Adrenal gland (tissue), 12 donors: ENCODE measurements around the gene STAT3. TPM values are rescaled to one million over a fixed set of nuclear protein-coding genes. Genes with fewer than 3 reads are reported as not detected.
"Not testable (repeated sequence)": the region's sequence is repeated elsewhere in the genome, so short reads cannot be mapped to it uniquely, and the experiment has no call there.

ENCODE experiments used
- DNase-seq, 7 donors: peaks; one replicate each; pipeline ENCODE4 v3.0.0-alpha.2; 2019 to 2020
- H3K27ac ChIP-seq, 5 donors: fragments of 200-600 bp; sonication (generic) in 4 of 5; 1 replicate in 3 of 5; 2 replicates in 2 of 5; pipeline versions ENCODE4 v1.5.1 to v1.8.0; 2016 to 2020; ENCODE audit warnings: mild to moderate bottlenecking in 1 of 5
- H3K27me3 ChIP-seq: fragments of 200-600 bp; 2 replicates; pipeline ENCODE4 v1.8.0; 2021
- H3K36me3 ChIP-seq, 2 donors: fragments of 200-600 bp; replicated peaks in 1 of 2; 1 replicate in 1 of 2; 2 replicates in 1 of 2; pipeline versions ENCODE4 v1.5.1 to v1.8.0; 2018 to 2022
- H3K4me1 ChIP-seq, 2 donors: fragments of 200-600 bp; replicated peaks in 1 of 2; 1 replicate in 1 of 2; 2 replicates in 1 of 2; pipeline versions ENCODE4 v1.5.1 to v1.8.0; 2018 to 2021
- H3K4me3 ChIP-seq, 4 donors: fragments of 200-600 bp; sonication (generic) in 3 of 4; one replicate each; pipeline ENCODE4 v1.5.1; 2016 to 2018
- H3K9me3 ChIP-seq, 3 donors: fragments of 200-600 bp; sonication (generic) in 1 of 3; replicated peaks in 1 of 3; 1 replicate in 2 of 3; 2 replicates in 1 of 3; pipeline versions ENCODE4 v1.5.1 to v1.8.0; 2016 to 2021
- POLR2A ChIP-seq, 2 donors: fragments of 450-650 bp; IDR thresholded peaks; one replicate each; pipeline ENCODE4 v1.6.1; 2017; ENCODE audit warnings: antibody characterized with exemption in 2 of 2, mild to moderate bottlenecking in 2 of 2, moderate library complexity in 1 of 2
- WGBS, 4 donors: extraction: QIAGEN DNeasy Blood & Tissue Kit in 2 of 4; methylation state at CpG; one replicate each; pipeline versions ENCODE4 v1.1.5 to v1.1.7; 2013 to 2017; 5-methylcytosine and 5-hydroxymethylcytosine counted together
- intact Hi-C, 2 donors: fragments of 100-400 bp; cut with DNase I; formaldehyde crosslinking; loops; one replicate each; pipeline versions ENCODE4 v1.14.1 to v1.15.0; 2022 to 2023
- polyA plus RNA-seq, 3 donors: library from polyadenylated mRNA; stranded (reverse); fragments of 200-250 nt in 2 of 3; fragments of 350-450 nt in 1 of 3; fragmentation: Illumina TruSeq in 1 of 3; extraction: RNeasy Lipid Tissue Mini Kit (QIAGEN cat#74804) in 1 of 3; gene quantifications; one replicate each; pipeline ENCODE4 v1.2.3, GENCODE V29; 2013 to 2014
- total RNA-seq, 9 donors: library from RNA; depleted of rRNA in 4 of 9; stranded (reverse); fragments of >200 nt in 4 of 9; fragments of 120-200 nt in 1 of 9; fragmentation: NEBNext Ultra II Directional in 1 of 9; extraction: Animal tissue kit (Norgen Biotek cat#: 25700) in 1 of 9; gene quantifications; one replicate each; pipeline versions ENCODE4 v1.1.0 to v1.2.4, GENCODE V29; 2013 to 2023
- TF ChIP-seq, protein P1 (sequence below), 6 experiments: fragments of 450-650 bp in 4 of 6; fragments of 200-600 bp in 2 of 6; sonication (generic) in 1 of 6; IDR thresholded peaks; 1 replicate in 5 of 6; 2 replicates in 1 of 6; pipeline versions ENCODE4 v1.5.1 to v1.8.0; 2016 to 2021; ENCODE audit warnings: antibody characterized with exemption in 6 of 6, mild to moderate bottlenecking in 2 of 6, moderate library complexity in 1 of 6
- donor health status: healthy with polysubstance abuse.
- donor health status: Bipolar disorder and iron deficiency.
- donor health status: DM: yes; HTN: yes; CAD: no.
- donor health status: DM: no; HTN: no; CAD: no.
- donor health status: DM: no; HTN: no; CAD: no.
- donor health status: DM: yes; HTN: yes; CAD: no.

STAT3 gene
- total and polyA plus RNA-seq, 12 donors = 31.0 to 282 (median 160) TPM

GRCh38 chr17:42399948-42400843 is 12.0 kb upstream of the STAT3 start:
- peaks cover 0 to 13% of the 10 kb centered on the region in 2 donors for H3K4me1 ChIP-seq
- TF ChIP-seq, protein P1, sequence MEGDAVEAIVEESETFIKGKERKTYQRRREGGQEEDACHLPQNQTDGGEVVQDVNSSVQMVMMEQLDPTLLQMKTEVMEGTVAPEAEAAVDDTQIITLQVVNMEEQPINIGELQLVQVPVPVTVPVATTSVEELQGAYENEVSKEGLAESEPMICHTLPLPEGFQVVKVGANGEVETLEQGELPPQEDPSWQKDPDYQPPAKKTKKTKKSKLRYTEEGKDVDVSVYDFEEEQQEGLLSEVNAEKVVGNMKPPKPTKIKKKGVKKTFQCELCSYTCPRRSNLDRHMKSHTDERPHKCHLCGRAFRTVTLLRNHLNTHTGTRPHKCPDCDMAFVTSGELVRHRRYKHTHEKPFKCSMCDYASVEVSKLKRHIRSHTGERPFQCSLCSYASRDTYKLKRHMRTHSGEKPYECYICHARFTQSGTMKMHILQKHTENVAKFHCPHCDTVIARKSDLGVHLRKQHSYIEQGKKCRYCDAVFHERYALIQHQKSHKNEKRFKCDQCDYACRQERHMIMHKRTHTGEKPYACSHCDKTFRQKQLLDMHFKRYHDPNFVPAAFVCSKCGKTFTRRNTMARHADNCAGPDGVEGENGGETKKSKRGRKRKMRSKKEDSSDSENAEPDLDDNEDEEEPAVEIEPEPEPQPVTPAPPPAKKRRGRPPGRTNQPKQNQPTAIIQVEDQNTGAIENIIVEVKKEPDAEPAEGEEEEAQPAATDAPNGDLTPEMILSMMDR (IDR thresholded peaks at IDR 0.05) = no peak
- TF ChIP-seq POLR2A (IDR thresholded peaks at IDR 0.05) = no peak
- peak in 1 of 7 donors; percentile 5 for DNase-seq
- H3K36me3 ChIP-seq = peaks cover 0 to 22% of the 10 kb centered on the region in 2 donors
- H3K27ac ChIP-seq = no peak overlapping the region
- WGBS, 4 donors = 77 to 88% (median 83%) methylated on average over 6 of the region's 6 CpGs
- H3K27me3 ChIP-seq = no peaks in the 10 kb centered on the region
- H3K4me3 ChIP-seq = no peak overlapping the region
- no peaks in the 10 kb centered on the region for H3K9me3 ChIP-seq
- intact Hi-C loops = loop anchor here (5.0 to 10.0 kb wide), 2 partner anchors 78 to 175 kb away; no protein-coding TSS in a partner anchor

- H3K4me1 ChIP-seq = peaks cover 0 to 13% of the 10 kb centered on the region in 2 donors
- peaks cover 0 to 12% of the 10 kb centered on the region in 2 donors for H3K36me3 ChIP-seq
- intact Hi-C loops = no loop called here
- H3K27ac ChIP-seq = peak overlapping the region in 1 of 5 donors; percentile 39
- WGBS, 4 donors = 76 to 84% (median 78%) methylated on average over 2 of the region's 2 CpGs
- peak in 1 of 7 donors; percentile 5 for DNase-seq
- no peak for TF ChIP-seq POLR2A (IDR thresholded peaks at IDR 0.05)
- TF ChIP-seq, protein P1 (IDR thresholded peaks at IDR 0.05) = no peak
- no peaks in the 10 kb centered on the region for H3K27me3 ChIP-seq
- no peak overlapping the region for H3K4me3 ChIP-seq
- H3K9me3 ChIP-seq = no peaks in the 10 kb centered on the region
Measured at GRCh38 chr17:42399121-42399520, 10.9 kb upstream of the STAT3 start.

- intact Hi-C loops, H3K27ac ChIP-seq, H3K36me3 ChIP-seq, H3K4me3 ChIP-seq, H3K9me3 ChIP-seq, H3K27me3 ChIP-seq: not testable (repeated sequence)
- H3K4me1 ChIP-seq = peaks cover 0 to 13% of the 10 kb centered on the region in 2 donors
- WGBS, 4 donors = 85 to 98% (median 92%) methylated on average over 8 of the region's 8 CpGs
- peak in 1 of 7 donors; percentile 8 for DNase-seq
Measured at GRCh38 chr17:42395601-42396000, 7.4 kb upstream of the STAT3 start.

DNA sequence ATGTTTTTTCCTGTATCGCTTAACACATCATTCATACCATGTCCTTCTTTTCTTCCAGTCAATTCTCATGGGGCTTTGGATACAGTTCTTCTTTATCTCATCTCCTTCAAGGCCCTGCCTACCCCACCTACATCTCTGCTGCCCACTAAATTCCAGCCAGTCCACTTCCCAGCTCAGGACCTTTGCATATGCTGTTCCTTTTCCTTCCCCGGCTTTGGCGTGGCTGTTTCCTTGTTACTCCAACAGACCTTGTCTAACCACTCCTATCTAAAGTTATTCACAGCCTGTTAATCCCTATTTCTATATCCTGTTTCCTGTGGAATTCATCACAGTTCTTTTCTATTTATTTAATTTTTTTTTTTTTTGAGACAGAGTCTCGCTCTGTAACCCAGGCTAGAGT is 6.6 kb upstream of the STAT3 start:
- no peak overlapping the region for H3K4me3 ChIP-seq
- H3K9me3 ChIP-seq = no peaks in the 10 kb centered on the region
- H3K36me3 ChIP-seq = no peaks in the 10 kb centered on the region
- 85 to 93% (median 90%) methylated on average over 4 of the region's 4 CpGs for WGBS, 4 donors
- TF ChIP-seq POLR2A (IDR thresholded peaks at IDR 0.05) = no peak
- TF ChIP-seq, protein P1 (IDR thresholded peaks at IDR 0.05) = no peak
- peaks cover 0 to 14% of the 10 kb centered on the region in 2 donors for H3K4me1 ChIP-seq
- intact Hi-C loops = no loop called here
- no peaks in the 10 kb centered on the region for H3K27me3 ChIP-seq
- no peak overlapping the region for H3K27ac ChIP-seq
- peak in 1 of 7 donors; percentile 10 for DNase-seq
